Pulmonary artery endothelial cell (primary cell): Measurements from ENCODE around the gene TNFRSF12A. TPM values are rescaled to one million over a fixed set of nuclear protein-coding genes. Genes with fewer than 3 reads are reported as not detected.

ENCODE experiments used
- DNase-seq: peaks from one replicate; pipeline ENCODE4 v3.0.0-alpha.2; 2011; ENCODE audit warnings: low read depth, low spot score
- total RNA-seq: library from RNA; depleted of rRNA; stranded (reverse); fragments of >200 nt; gene quantifications from 2 replicates; pipeline ENCODE4 v1.2.3, GENCODE V29; 2014

The TNFRSF12A gene
- total RNA-seq, 1 donor from 2014 or later = 158 TPM

GRCh38 chr16:3010510-3010909 is 9.7 kb upstream of the TNFRSF12A start:
- no peak for DNase-seq

- DNase-seq = no peak
Observed at GRCh38 chr16:3012246-3012645, 7.9 kb upstream of the TNFRSF12A start.

- no peak for DNase-seq
Observed at GRCh38 chr16:3012828-3013420, 7.2 kb upstream of the TNFRSF12A start, which contains the start of gene CLDN9. Gene CLDN9, plus strand, starts transcription at chr16:3012923. Its CDS starts 440 bp downstream, at chr16:3013363.

- no peak for DNase-seq
Observed at GRCh38 chr16:3013491-3013951, 6.6 kb upstream of the TNFRSF12A start.

DNA sequence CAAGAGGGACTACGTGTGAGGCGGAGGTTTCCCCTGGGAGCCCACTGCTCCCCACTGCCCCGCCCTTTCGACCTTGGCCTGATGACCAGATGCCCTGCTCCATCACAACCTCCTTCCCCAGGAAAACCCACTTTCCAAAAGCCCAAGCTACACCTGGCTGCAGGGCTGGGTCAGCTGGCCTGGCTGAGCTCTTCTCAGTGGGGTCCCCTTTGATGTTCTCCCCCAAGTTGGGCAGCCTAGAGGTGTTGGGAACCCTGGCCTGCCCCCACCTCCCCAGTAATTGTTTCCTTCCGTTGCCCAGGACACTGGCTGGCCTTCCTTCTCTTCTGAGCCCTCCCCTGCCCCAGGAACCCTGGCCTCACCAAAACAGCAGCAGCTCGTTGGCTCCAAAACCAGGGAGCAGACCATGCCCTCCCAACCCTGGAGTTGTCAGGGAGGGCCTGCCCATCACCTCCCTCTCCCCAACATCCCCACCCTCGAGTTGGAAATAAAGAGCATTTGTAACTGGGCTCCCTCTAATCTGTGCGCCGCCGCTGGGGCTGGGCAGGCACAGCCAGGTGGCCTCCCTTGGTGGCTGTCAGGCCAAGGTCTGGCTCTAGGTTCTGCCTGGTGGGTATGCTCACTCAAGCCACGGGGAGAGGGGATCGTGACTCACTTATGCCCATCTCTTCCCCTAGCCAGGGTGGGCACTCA is 6.0 kb upstream of the TNFRSF12A start:
- DNase-seq = no peak

DNA sequence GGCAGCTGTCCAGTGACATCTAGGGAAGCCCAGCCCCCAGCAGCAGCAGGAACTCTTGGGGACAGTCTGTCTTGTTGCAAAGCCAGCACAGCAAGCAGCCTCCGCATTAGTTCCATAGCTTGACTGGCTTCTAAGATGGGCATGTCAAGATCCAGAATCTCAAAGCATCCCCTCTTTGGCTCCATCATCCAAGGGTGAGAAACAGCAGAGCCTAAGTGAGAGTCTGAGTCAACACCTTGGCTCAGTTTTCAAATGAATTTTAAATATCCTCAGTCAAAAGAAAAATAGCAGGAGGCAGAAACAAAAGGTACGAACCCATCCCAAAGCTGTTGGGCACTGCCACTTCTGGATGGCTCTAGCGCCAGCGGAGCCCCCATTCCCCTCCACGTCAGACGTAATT is 5.2 kb upstream of the TNFRSF12A start:
- DNase-seq = no peak

- no peak for DNase-seq
Observed at GRCh38 chr16:3015865-3016521, 4.2 kb upstream of the TNFRSF12A start.

GRCh38 chr16:3017344-3017743 is 2.8 kb upstream of the TNFRSF12A start:
- DNase-seq = no peak

- no peak for DNase-seq
Observed at GRCh38 chr16:3017794-3018506, 2.2 kb upstream of the TNFRSF12A start, which contains the start of gene CLDN6. Gene CLDN6, minus strand, starts transcription at chr16:3018183. Its CDS starts 2,162 bp downstream, at chr16:3016021.

GRCh38 chr16:3019594-3020246 is 448 bp upstream of the TNFRSF12A start:
- no peak for DNase-seq

GRCh38 chr16:3020604-3021448 is 658 bp downstream of the TNFRSF12A start:
- DNase-seq = peak; percentile 66

DNA sequence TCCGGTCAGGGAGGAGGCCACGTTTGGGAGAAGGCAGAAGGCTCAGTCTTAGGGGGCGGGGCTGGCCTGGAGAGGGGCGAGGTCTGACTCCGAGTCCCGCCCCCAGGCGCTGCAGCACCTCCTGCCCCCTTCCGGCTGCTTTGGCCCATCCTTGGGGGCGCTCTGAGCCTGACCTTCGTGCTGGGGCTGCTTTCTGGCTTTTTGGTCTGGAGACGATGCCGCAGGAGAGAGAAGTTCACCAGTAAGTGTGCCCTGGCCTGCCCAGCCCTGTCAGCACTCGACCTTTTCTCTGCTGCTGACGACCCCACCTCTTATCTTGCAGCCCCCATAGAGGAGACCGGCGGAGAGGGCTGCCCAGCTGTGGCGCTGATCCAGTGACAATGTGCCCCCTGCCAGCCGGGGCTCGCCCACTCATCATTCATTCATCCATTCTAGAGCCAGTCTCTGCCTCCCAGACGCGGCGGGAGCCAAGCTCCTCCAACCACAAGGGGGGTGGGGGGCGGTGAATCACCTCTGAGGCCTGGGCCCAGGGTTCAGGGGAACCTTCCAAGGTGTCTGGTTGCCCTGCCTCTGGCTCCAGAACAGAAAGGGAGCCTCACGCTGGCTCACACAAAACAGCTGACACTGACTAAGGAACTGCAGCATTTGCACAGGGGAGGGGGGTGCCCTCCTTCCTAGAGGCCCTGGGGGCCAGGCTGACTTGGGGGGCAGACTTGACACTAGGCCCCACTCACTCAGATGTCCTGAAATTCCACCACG is 1.5 kb downstream of the TNFRSF12A start:
- no peak for DNase-seq

DNA sequence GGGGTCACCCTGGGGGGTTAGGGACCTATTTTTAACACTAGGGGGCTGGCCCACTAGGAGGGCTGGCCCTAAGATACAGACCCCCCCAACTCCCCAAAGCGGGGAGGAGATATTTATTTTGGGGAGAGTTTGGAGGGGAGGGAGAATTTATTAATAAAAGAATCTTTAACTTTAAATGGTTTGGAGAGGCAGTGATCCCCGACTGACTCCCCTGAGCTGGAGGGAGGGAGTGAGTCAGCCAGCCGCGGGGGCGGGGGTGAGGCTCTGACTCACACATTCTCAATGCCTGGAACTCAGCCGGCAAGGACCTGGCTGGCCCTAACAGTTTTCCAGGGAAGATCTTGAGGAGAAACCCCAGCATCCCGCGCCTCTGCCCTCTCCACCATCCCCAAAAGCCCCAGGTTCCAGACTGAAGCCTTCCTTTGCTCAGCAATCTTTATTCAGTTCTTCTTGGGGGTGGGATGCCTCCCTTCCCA is 2.1 kb downstream of the TNFRSF12A start:
- peak; percentile 85 for DNase-seq

DNA sequence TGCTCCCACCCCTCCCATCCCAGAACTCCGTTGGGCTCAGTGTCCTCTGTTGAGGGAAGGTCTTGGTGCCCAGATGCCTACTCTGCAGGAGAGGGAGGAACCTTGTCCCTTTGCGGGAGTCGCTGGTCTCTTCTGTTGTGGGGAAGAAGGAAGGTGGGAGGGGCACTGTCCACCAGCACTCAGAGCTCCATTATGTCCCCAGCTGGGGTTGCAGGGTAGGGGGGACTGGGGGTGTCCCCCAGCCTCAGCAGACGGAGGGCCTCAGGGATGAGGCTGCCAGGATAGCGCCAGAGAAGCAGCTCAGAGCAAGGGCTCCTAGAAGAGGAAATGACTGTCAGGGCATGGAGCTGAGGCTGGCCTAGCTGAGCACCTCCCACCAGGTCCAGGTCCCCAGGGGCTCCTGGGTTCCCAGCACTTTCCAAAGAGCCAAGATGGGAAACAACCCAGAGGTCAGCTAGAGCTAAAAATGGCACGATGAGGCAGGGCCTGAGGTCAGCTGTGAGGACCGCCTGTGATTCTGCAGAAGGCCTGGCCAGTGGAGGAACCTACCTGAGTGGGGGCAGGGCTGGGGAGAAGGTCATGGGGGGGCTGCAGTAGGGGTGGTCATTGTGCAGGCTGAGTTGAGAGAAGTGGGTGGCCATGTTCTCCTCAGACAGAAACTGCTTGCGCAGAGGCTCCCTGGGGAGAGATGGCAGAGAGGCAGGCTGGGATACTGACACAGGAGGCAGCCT is 2.7 kb downstream of the TNFRSF12A start:
- DNase-seq = no peak

GRCh38 chr16:3023415-3023668 is 3.2 kb downstream of the TNFRSF12A start:
- DNase-seq = no peak

DNA sequence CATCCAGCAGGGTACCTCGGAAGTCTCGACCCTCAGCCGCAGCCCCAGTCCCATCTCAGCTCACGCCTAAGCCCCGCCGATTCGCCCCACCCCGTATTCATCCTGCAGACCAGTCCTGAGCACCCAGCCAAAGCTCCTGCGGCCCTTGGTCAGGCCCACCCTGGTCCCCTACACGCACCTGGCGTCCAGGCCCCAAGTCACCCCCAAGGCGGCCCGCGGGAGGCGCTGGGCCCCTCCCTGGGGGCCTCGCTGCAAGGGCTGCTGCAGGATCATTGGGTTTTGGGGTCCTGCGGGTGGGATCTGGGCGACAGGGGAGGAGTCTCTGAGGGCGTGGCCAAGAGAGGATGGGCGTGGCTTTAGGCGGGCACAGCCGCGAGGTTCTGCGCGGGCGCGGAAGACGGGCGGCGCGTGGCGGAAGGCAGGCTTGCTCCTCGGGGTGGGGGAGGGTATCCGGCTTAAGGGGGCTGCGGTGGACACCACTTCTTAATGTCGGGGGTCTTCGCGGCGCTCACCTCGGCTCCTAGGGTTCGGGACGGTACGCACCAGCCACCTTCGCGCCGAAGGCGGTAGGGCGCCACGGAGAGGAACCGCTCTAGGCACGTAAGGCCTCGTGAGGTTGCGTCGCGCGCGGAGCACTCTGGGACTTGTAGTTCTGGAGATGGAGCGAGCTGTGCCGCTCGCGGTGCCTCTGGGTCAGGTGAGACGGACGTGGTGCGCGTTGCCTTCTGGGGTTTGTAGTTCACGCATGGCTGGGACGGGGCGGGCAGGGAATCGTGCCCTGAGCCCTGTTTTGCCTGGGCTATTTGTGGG is 3.7 kb downstream of the TNFRSF12A start, which contains the start of the genes HCFC1R1 and THOC6:
Gene HCFC1R1, minus strand, starts transcription at position 274 of the 810 bp plus-strand sequence. Its CDS starts 1 bp downstream, at position 273.
Gene THOC6, plus strand, starts transcription at position 367 of the 810 bp plus-strand sequence. Its CDS starts 292 bp downstream, at position 659.
- peak; percentile 94 for DNase-seq

- no peak for DNase-seq
Observed at GRCh38 chr16:3025032-3026002, 5.1 kb downstream of the TNFRSF12A start.
